Gastroesophageal sphincter (tissue), 3 donors: ENCODE results near the gene EVL.

ENCODE experiments used
- CTCF ChIP-seq, 4 experiments: fragments of 200-600 bp in 2 of 4; fragments of 450-650 bp in 2 of 4; sonication (generic) in 1 of 4; IDR thresholded peaks; one replicate each; pipeline ENCODE4 v1.5.1; 2017 to 2019; ENCODE audit warnings: antibody characterized with exemption in 4 of 4, mild to moderate bottlenecking in 2 of 4, moderate library complexity in 2 of 4
- POLR2AphosphoS5 ChIP-seq: sonication (generic); formaldehyde crosslinking; IDR thresholded peaks from one replicate; pipeline ENCODE4 v1.6.1; 2017; ENCODE audit warnings: antibody characterized with exemption

GRCh38 chr14:100173353-100173752 is 108.1 kb downstream of the EVL start:
- TF ChIP-seq CTCF (IDR thresholded peaks at IDR 0.05) = no peak
- no peak for TF ChIP-seq POLR2AphosphoS5
